ENCODE measurements around the gene TINAG. TPM values are rescaled to one million over a fixed set of nuclear protein-coding genes. Genes with fewer than 3 reads are reported as not detected.

The TINAG gene
- total and polyA plus RNA-seq, 10 of the 15 experiments (the other 5 are each of a cell fraction or from before 2014, with no cell fraction given): 0.26 to 7.7 (median 0.95) TPM

- BruUV-seq (replicated peaks): no TSS peak
- intact Hi-C loops (cut with micrococcal nuclease; ENCODE audit: unreplicated experiment) (no loop called here), in situ Hi-C loops (cut with MboI) (no loop called here)
- Histone ChIP-seq H3K27me3 (replicated peaks in 1 of 2; ENCODE audit: control insufficient read depth in 2 of 2, insufficient read depth in 2 of 2, low read length in 1 of 2) (no peaks in the 10 kb centered on the region), H3K9me3 (replicated peaks; ENCODE audit: control insufficient read depth, insufficient read depth, low read length) (no peaks in the 10 kb centered on the region), H3K36me3 (ENCODE audit: control insufficient read depth in 2 of 2, insufficient read depth in 2 of 2, low read length in 1 of 2) (no peaks in the 10 kb centered on the region), H3K4me1 (ENCODE audit: control insufficient read depth, insufficient read depth, low read length) (no peaks in the 10 kb centered on the region), H3K4me2 (ENCODE audit: control insufficient read depth, insufficient read depth) (no peak overlapping the region), H3K9ac (ENCODE audit: control insufficient read depth, insufficient read depth, low read length) (no peak overlapping the region), H3K4me3 (no peak overlapping the region), H4K20me1 (ENCODE audit: control insufficient read depth, insufficient read depth) (no peaks in the 10 kb centered on the region), H2AFZ (ENCODE audit: control insufficient read depth, low read depth, low read length) (no peak overlapping the region), H3K27ac (ENCODE audit: control insufficient read depth, insufficient read depth) (no peak overlapping the region), H3K79me2 (ENCODE audit: control insufficient read depth, insufficient read depth, low read length) (no peaks in the 10 kb centered on the region)
- ATAC-seq (no peak), DNase-seq (ENCODE audit: low read depth, low spot score) (no peak), FAIRE-seq (no peak)
- ChIA-PET CTCF (interaction anchor here (1.1 to 2.1 kb wide), 5 partner anchors 9 to 287 kb away, joined by 3 to 8 read pairs (median 4); no protein-coding TSS in a partner anchor), RAD21 (ENCODE audit: unreplicated experiment) (no interaction called here), POLR2A (no interaction called here), SMC1A (ENCODE audit: uncharacterized antibody, unreplicated experiment) (interaction anchor here (0.7 to 2.5 kb wide), 6 partner anchors 11 to 33 kb away, joined by 3 to 7 read pairs (median 4); no protein-coding TSS in a partner anchor)
- 52% methylated on average over 6 of the region's 6 CpGs for WGBS (ENCODE audit: insufficient coverage, insufficient replicate concordance, low lambda C conversion rate, missing lambda C conversion rate)
- no peak for TF ChIP-seq RAD51 (IDR thresholded peaks at IDR 0.05)
- TF ChIP-seq E2F8 (IDR thresholded peaks at IDR 0.05; ENCODE audit: low read depth, partially characterized antibody): no peak
- TF ChIP-seq STAT1 (conservative IDR thresholded peaks at IDR 0.05): no peak
Observed at GRCh38 chr6:54273214-54273820, 34.9 kb upstream of the TINAG start.

GRCh38 chr6:54274383-54274782 lies 33.9 kb upstream of the TINAG start:
- ChIA-PET RAD21 (ENCODE audit: unreplicated experiment) (no interaction called here), POLR2A (no interaction called here), CTCF (interaction anchor here (0.7 to 1.2 kb wide), 2 partner anchors 11 to 29 kb away, joined by 3 to 5 read pairs; no protein-coding TSS in a partner anchor), SMC1A (ENCODE audit: uncharacterized antibody, unreplicated experiment) (no interaction called here)
- no peak for DNase-seq (ENCODE audit: low read depth, low spot score)
- H3K4me2 ChIP-seq (ENCODE audit: control insufficient read depth, insufficient read depth): no peak overlapping the region
- no peaks in the 10 kb centered on the region for H3K4me1 ChIP-seq (ENCODE audit: control insufficient read depth, insufficient read depth, low read length)
- no peaks in the 10 kb centered on the region for H3K9me3 ChIP-seq (replicated peaks; ENCODE audit: control insufficient read depth, insufficient read depth, low read length)
- BruUV-seq (replicated peaks): no TSS peak
- H3K9ac ChIP-seq (ENCODE audit: control insufficient read depth, insufficient read depth, low read length): no peak overlapping the region
- H3K27me3 ChIP-seq (replicated peaks in 1 of 2; ENCODE audit: control insufficient read depth in 2 of 2, insufficient read depth in 2 of 2, low read length in 1 of 2): no peaks in the 10 kb centered on the region
- in situ Hi-C loops (cut with MboI) (no loop called here), intact Hi-C loops (cut with micrococcal nuclease; ENCODE audit: unreplicated experiment) (no loop called here)
- H3K27ac ChIP-seq (ENCODE audit: control insufficient read depth, insufficient read depth): no peak overlapping the region
- H4K20me1 ChIP-seq (ENCODE audit: control insufficient read depth, insufficient read depth): no peaks in the 10 kb centered on the region
- FAIRE-seq: no peak
- no peak for ATAC-seq
- H2AFZ ChIP-seq (ENCODE audit: control insufficient read depth, low read depth, low read length): no peak overlapping the region
- no peak overlapping the region for H3K4me3 ChIP-seq
- H3K79me2 ChIP-seq (ENCODE audit: control insufficient read depth, insufficient read depth, low read length): no peaks in the 10 kb centered on the region
- H3K36me3 ChIP-seq (ENCODE audit: control insufficient read depth in 2 of 2, insufficient read depth in 2 of 2, low read length in 1 of 2): no peaks in the 10 kb centered on the region
- TF ChIP-seq NR2C1 (IDR thresholded peaks at IDR 0.05) (no peak), BCL3 (IDR thresholded peaks at IDR 0.05; ENCODE audit: borderline replicate concordance, insufficient read depth, low read depth, low read length, poor library complexity, severe bottlenecking) (no peak), HDAC2 (IDR thresholded peaks at IDR 0.05) (no peak), ETV6 (conservative IDR thresholded peaks at IDR 0.05 in 1 of 2, IDR thresholded peaks at IDR 0.05 in 1 of 2; ENCODE audit: borderline replicate concordance in 1 of 2, low read depth in 1 of 2) (no peak), SMAD5 (IDR thresholded peaks at IDR 0.05; ENCODE audit: low read depth) (no peak), ZNF384 (IDR thresholded peaks at IDR 0.05; ENCODE audit: borderline replicate concordance, low read depth, low read length) (no peak), USF2 (IDR thresholded peaks at IDR 0.05; ENCODE audit: borderline replicate concordance, low read depth, low read length) (no peak), MYB (IDR thresholded peaks at IDR 0.05; ENCODE audit: borderline replicate concordance, low read depth, low read length) (no peak), POLR2AphosphoS2 (IDR thresholded peaks at IDR 0.05; ENCODE audit: low read depth, low read length) (no peak)
